Natural killer cell (primary cell): Measurements from ENCODE around the gene IL17A. TPM values are rescaled to one million over a fixed set of nuclear protein-coding genes. Genes with fewer than 3 reads are reported as not detected.

ENCODE experiments used
- ATAC-seq, 3 donors: fragments of 150-1000 bp in 2 of 3; fragments of 200-7000 bp in 1 of 3; cut with Tn5 transposase; 1 replicate in 1 of 3; 2 replicates in 2 of 3; pipeline ENCODE4 v1.10.0; 2021; ENCODE audit warnings: mild to moderate bottlenecking in 2 of 3, moderate library complexity in 2 of 3
- DNase-seq, 2 donors: peaks; one replicate each; pipeline versions ENCODE4 v3.0.0 to v3.0.0-alpha.2; 2013 to 2021; ENCODE audit warnings: mixed read lengths in 1 of 2
- H3K27ac ChIP-seq: one replicate; pipeline ENCODE4 v1.5.1; 2013; ENCODE audit warnings: mild to moderate bottlenecking, low read length
- H3K27me3 ChIP-seq: one replicate; pipeline ENCODE4 v1.6.1; 2013; ENCODE audit warnings: low read length; ENCODE audit not compliant: control insufficient read depth, insufficient read depth
- H3K36me3 ChIP-seq: one replicate; pipeline ENCODE4 v1.6.1; 2013; ENCODE audit warnings: low read length; ENCODE audit not compliant: control insufficient read depth, insufficient read depth
- H3K4me1 ChIP-seq: one replicate; pipeline ENCODE4 v1.6.1; 2013; ENCODE audit warnings: low read length; ENCODE audit not compliant: control insufficient read depth, insufficient read depth
- H3K4me3 ChIP-seq: one replicate; pipeline ENCODE4 v1.5.1; 2013; ENCODE audit warnings: low read length
- H3K9me3 ChIP-seq: one replicate; pipeline ENCODE4 v1.6.1; 2013; ENCODE audit warnings: low read length; ENCODE audit not compliant: control insufficient read depth, insufficient read depth
- H3K27ac Mint-ChIP-seq, 2 donors: one replicate each; pipeline ENCODE4 v1.8.0; 2022; ENCODE audit warnings: mild to moderate bottlenecking in 2 of 2, mixed read lengths in 2 of 2, moderate library complexity in 1 of 2
- H3K27me3 Mint-ChIP-seq, 2 donors: one replicate each; pipeline ENCODE4 v1.8.0; 2022; ENCODE audit warnings: low read depth in 2 of 2, mixed read lengths in 2 of 2
- H3K36me3 Mint-ChIP-seq: one replicate; pipeline ENCODE4 v1.8.0; 2022; ENCODE audit warnings: mixed read lengths
- H3K4me1 Mint-ChIP-seq, 2 donors: one replicate each; pipeline ENCODE4 v1.8.0; 2022; ENCODE audit warnings: mixed read lengths in 2 of 2
- H3K4me3 Mint-ChIP-seq: one replicate; pipeline ENCODE4 v1.8.0; 2022; ENCODE audit warnings: mild to moderate bottlenecking, moderate library complexity, mixed read lengths
- H3K9me3 Mint-ChIP-seq, 2 donors: one replicate each; pipeline ENCODE4 v1.8.0; 2022; ENCODE audit warnings: mixed read lengths in 2 of 2
- CTCF ChIP-seq: fragments of 200-600 bp; IDR thresholded peaks from one replicate; pipeline ENCODE4 v1.8.0; 2022; ENCODE audit warnings: antibody characterized with exemption
- WGBS: methylation state at CpG from one replicate; pipeline ENCODE4 v1.1.7; 2013; ENCODE audit warnings: missing lambda C conversion rate; ENCODE audit not compliant: insufficient coverage; 5-methylcytosine and 5-hydroxymethylcytosine counted together
- intact Hi-C: fragments of 100-400 bp; cut with micrococcal nuclease; formaldehyde crosslinking; loops from one replicate; pipeline ENCODE4 v1.14.2; 2022
- total RNA-seq, 4 donors: library from RNA; stranded (reverse); fragments of 120-200 nt in 1 of 4; gene quantifications; one replicate each; pipeline versions ENCODE4 v1.2.3 to v1.2.4, GENCODE V29; 2013 to 2022

Gene IL17A
- total RNA-seq, 3 donors from 2014 or later (not counting 1 experiment from before 2014, with no cell fraction given), result not detected

GRCh38 chr6:52216932-52217575 lies 30.9 kb downstream of the IL17A start:
- no peak for TF ChIP-seq CTCF
- Histone ChIP-seq H3K4me1 (no peaks in the 10 kb centered on the region), H3K4me3 (no peak overlapping the region), H3K36me3 (no peaks in the 10 kb centered on the region), H3K9me3 (no peaks in the 10 kb centered on the region), H3K27ac (no peak overlapping the region), H3K27me3 (peaks cover 62% of the 10 kb centered on the region)
- ATAC-seq (no peak), DNase-seq (no peak)
- Mint-ChIP-seq H3K36me3 (no peaks in the 10 kb centered on the region), H3K9me3 (no peaks in the 10 kb centered on the region), H3K27ac (no peak overlapping the region), H3K27me3 (peaks cover 15 to 35% of the 10 kb centered on the region in 2 donors), H3K4me3 (no peak overlapping the region), H3K4me1 (peaks cover 6 to 8% of the 10 kb centered on the region in 2 donors)
- intact Hi-C loops, result no loop called here
- WGBS, result 64% methylated on average over 5 of the region's 5 CpGs

GRCh38 chr6:52217761-52218160 lies 31.6 kb downstream of the IL17A start:
- Mint-ChIP-seq H3K27ac (no peak overlapping the region), H3K9me3 (no peaks in the 10 kb centered on the region), H3K4me3 (no peak overlapping the region), H3K36me3 (no peaks in the 10 kb centered on the region), H3K4me1 (peaks cover 6 to 8% of the 10 kb centered on the region in 2 donors), H3K27me3 (peaks cover 10 to 35% of the 10 kb centered on the region in 2 donors)
- DNase-seq (no peak), ATAC-seq (no peak)
- H3K36me3 ChIP-seq, result no peaks in the 10 kb centered on the region
- H3K4me3 ChIP-seq, result no peak overlapping the region
- no peak for TF ChIP-seq CTCF
- H3K27ac ChIP-seq, result no peak overlapping the region
- WGBS, result 94% methylated on average over 2 of the region's 2 CpGs
- H3K27me3 ChIP-seq, result peaks cover 63% of the 10 kb centered on the region
- H3K4me1 ChIP-seq, result no peaks in the 10 kb centered on the region
- no peaks in the 10 kb centered on the region for H3K9me3 ChIP-seq
- intact Hi-C loops, result no loop called here

GRCh38 chr6:52221302-52221701 lies 35.1 kb downstream of the IL17A start:
- Mint-ChIP-seq H3K27me3 (peaks cover 29 to 67% of the 10 kb centered on the region in 2 donors), H3K4me3 (no peak overlapping the region), H3K9me3 (no peaks in the 10 kb centered on the region), H3K27ac (no peak overlapping the region), H3K4me1 (peaks cover 6 to 8% of the 10 kb centered on the region in 2 donors), H3K36me3 (no peaks in the 10 kb centered on the region)
- Histone ChIP-seq H3K4me3 (no peak overlapping the region), H3K9me3 (no peaks in the 10 kb centered on the region), H3K27ac (no peak overlapping the region), H3K36me3 (no peaks in the 10 kb centered on the region), H3K4me1 (no peaks in the 10 kb centered on the region), H3K27me3 (peaks cover 60% of the 10 kb centered on the region)
- 0% methylated on average over 2 of the region's 3 CpGs for WGBS
- TF ChIP-seq CTCF, result no peak
- ATAC-seq, result peak in 1 of 3 donors; percentile 86
- intact Hi-C loops, result no loop called here
- DNase-seq, result peak in 1 of 2 donors; percentile 8

- peak in 2 of 3 donors; percentile 56 to 64 for ATAC-seq
- no peak for TF ChIP-seq CTCF
- H3K27me3 ChIP-seq, result peaks cover 48% of the 10 kb centered on the region
- H3K9me3 Mint-ChIP-seq, result no peaks in the 10 kb centered on the region
- H3K4me1 ChIP-seq, result peaks cover 5% of the 10 kb centered on the region
- H3K9me3 ChIP-seq, result peaks cover 3% of the 10 kb centered on the region
- peaks cover 6 to 8% of the 10 kb centered on the region in 2 donors for H3K4me1 Mint-ChIP-seq
- intact Hi-C loops, result loop anchor here (5.0 kb wide), 1 partner anchor 50 kb away; no protein-coding TSS in a partner anchor
- DNase-seq, result peak in 1 of 2 donors; percentile 6
- H3K27me3 Mint-ChIP-seq, result peaks cover 45 to 70% of the 10 kb centered on the region in 2 donors
- H3K27ac Mint-ChIP-seq, result no peak overlapping the region
- no peak overlapping the region for H3K4me3 ChIP-seq
- H3K27ac ChIP-seq, result no peak overlapping the region
- no peak overlapping the region for H3K4me3 Mint-ChIP-seq
- no peaks in the 10 kb centered on the region for H3K36me3 Mint-ChIP-seq
- 18% methylated on average over 1 of the region's 1 CpG for WGBS
- H3K36me3 ChIP-seq, result no peaks in the 10 kb centered on the region
These were observed 41.3 kb downstream of the IL17A start for GRCh38 chr6:52227495-52227894.
